ENCODE data around the gene GJD3. TPM values are rescaled to one million over a fixed set of nuclear protein-coding genes. Genes with fewer than 3 reads are reported as not detected.
A peak's percentile ranks its signal among the peaks of the same experiment; 100 is the strongest.

The GJD3 gene
- total RNA-seq, 4 donors from 2014 or later: 0.98 to 1.2 TPM; not detected in 2

DNA sequence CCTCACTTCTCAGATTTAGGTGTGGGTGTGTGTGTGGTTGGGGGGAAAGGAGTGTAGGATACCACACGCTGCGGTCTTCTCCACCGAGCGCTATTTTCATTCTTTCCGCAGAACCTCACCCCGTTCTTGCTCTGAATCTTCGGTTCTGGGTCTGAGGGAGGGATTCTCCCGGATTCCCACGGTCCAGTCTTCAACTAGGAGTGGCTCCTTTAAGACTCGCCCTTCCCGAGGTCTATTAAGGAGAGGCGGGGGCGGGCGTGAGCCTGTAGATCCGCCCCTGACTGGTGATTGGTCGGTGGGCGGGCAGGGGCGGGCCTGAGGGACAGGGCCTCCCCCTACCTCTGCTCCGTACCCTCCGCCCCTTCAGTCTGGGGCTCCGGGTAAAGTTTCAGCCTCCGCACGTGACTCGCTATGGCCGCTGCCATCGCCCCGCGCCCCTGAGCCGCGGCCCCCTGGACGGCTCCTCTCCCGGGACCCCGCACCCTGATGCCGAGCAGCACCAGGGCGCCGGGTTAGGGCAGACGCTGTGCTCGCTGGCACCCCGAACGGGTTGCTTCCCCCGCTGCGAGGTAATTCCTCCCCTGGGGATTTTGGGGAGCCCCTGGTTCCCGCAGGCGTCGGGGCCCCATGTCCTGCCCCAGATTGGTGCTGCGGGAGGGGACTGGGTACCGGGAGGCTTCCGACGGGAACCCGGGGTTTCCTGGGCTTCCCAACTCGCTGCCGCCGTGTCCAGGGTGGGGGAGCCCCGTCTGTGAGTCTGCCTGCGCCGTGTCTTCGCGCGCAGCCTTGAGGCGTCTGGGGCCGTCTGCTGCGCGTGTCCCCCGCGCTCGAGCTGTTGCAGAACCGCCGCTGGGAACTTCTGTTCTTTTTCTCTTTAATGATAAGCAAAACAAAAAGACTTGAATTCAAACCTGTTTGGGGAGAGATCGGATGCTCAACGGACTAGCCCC lies 46.4 kb downstream of the GJD3 start:
- DNase-seq: peak; percentile 97 to 98
- Histone ChIP-seq H3K4me3 (peak overlapping the region; percentile 82 to 100 (median 90)), H3K27me3 (no peaks in the 10 kb centered on the region), H3K36me3 (no peaks in the 10 kb centered on the region), H3K4me1 (peaks cover 76 to 89% of the 10 kb centered on the region in 2 donors), H3K9me3 (no peaks in the 10 kb centered on the region), H3K27ac (peak overlapping the region; percentile 95 to 100 (median 98))
- peak; percentile 98 for TF ChIP-seq POLR2A (IDR thresholded peaks at IDR 0.05)
- TF ChIP-seq, protein P1, sequence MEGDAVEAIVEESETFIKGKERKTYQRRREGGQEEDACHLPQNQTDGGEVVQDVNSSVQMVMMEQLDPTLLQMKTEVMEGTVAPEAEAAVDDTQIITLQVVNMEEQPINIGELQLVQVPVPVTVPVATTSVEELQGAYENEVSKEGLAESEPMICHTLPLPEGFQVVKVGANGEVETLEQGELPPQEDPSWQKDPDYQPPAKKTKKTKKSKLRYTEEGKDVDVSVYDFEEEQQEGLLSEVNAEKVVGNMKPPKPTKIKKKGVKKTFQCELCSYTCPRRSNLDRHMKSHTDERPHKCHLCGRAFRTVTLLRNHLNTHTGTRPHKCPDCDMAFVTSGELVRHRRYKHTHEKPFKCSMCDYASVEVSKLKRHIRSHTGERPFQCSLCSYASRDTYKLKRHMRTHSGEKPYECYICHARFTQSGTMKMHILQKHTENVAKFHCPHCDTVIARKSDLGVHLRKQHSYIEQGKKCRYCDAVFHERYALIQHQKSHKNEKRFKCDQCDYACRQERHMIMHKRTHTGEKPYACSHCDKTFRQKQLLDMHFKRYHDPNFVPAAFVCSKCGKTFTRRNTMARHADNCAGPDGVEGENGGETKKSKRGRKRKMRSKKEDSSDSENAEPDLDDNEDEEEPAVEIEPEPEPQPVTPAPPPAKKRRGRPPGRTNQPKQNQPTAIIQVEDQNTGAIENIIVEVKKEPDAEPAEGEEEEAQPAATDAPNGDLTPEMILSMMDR (IDR thresholded peaks at IDR 0.05 in 4 of 5, conservative IDR thresholded peaks at IDR 0.05 in 1 of 5): no peak
- in situ Hi-C loops (cut with MboI; ENCODE audit: low sequenced_read_pairs in 4 of 4) (no loop called here), intact Hi-C loops (cut with DNase I; ENCODE audit: low total_unique reads) (loop anchor here (2.0 to 10.0 kb wide), 4 partner anchors 15 to 1371 kb away; partner anchors contain the start of genes CSF3 and EIF1)
- ATAC-seq: peak; percentile 43 to 66

DNA sequence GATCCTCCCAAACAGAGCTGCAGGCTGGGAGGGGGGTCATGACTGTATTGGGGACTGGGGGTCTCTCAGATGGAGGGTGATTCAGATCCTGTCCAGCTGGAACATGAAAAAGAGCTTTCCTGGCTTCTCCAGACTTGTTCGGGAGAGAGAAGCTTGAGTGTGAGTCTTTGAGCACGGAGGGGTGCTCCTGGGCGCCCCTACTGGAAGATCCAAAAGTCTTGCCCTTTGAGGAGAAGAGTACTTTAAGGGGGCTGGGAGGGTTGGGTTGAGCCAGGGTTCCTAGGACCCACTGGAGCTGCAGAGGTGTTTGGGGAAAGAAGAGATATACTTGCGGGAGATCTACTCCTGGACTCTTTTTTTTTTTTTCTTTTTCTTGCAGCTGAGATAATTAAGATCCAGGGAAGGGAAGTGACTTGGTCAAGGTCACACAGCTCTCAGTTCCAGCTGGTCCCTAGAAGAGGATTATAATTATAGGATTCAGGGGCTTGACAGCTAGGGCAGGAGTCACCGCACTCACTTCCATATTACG lies 47.1 kb downstream of the GJD3 start:
- intact Hi-C loops (cut with DNase I; ENCODE audit: low total_unique reads) (loop anchor here (5.0 to 10.0 kb wide), 2 partner anchors 205 to 303 kb away; partner anchors contain the start of gene CSF3), in situ Hi-C loops (cut with MboI; ENCODE audit: low sequenced_read_pairs in 4 of 4) (no loop called here)
- H3K36me3 ChIP-seq: no peaks in the 10 kb centered on the region
- ATAC-seq: peak; percentile 0 to 3
- no peak for TF ChIP-seq POLR2A (IDR thresholded peaks at IDR 0.05)
- TF ChIP-seq, protein P1 (IDR thresholded peaks at IDR 0.05 in 4 of 5, conservative IDR thresholded peaks at IDR 0.05 in 1 of 5): peak in 4 of 5 experiments; percentile 34 to 69 (median 46)
- H3K27ac ChIP-seq: peak overlapping the region; percentile 95 to 100 (median 98)
- DNase-seq: peak in 1 of 2 donors; percentile 78
- no peaks in the 10 kb centered on the region for H3K9me3 ChIP-seq
- peaks cover 76 to 89% of the 10 kb centered on the region in 2 donors for H3K4me1 ChIP-seq
- H3K27me3 ChIP-seq: no peaks in the 10 kb centered on the region
- peak overlapping the region; percentile 82 to 100 (median 90) for H3K4me3 ChIP-seq

DNA sequence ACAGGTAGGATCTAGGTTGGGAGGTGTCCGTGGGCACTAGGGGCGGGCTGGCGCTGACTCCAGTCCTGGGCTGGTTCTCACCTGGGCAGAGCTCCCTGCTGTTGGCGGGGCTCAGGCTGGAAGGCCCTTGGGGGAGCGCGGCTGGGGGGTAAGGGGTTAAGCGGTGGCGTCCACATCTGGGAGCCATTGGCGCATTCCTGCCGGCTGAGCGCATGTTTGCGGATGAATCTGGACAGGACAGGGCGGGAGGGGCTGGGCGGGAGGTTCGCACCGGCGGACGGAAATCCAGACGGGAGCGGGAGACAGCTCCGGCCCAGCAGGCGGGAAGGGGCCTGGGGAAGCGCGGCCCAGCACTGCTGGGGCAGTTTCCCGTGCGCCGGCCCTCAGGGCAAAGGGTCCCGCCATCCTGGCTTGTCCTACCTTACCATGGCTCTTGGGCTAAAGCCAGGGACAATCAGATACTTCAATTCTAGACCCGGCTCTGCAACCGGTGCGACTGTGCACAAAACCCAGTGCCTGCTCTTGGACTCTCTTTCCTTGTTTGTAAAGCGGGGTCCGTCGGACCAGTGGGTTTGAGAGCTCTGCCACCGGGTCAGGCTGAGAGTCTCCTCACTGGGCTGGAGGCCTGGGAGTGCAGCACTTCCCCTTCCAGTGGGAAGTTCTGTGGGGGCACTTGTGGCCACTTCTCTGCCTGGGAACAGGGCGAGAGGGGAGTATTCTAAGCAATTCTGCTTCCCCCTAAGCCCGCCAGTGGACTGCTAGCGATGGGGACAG lies 47.8 kb downstream of the GJD3 start:
- DNase-seq (peak in 1 of 2 donors; percentile 62), ATAC-seq (no peak)
- intact Hi-C loops (cut with DNase I; ENCODE audit: low total_unique reads) (loop anchor here (5.0 to 10.0 kb wide), 2 partner anchors 204 to 302 kb away; partner anchors contain the start of gene CSF3), in situ Hi-C loops (cut with MboI; ENCODE audit: low sequenced_read_pairs in 4 of 4) (no loop called here)
- no peaks in the 10 kb centered on the region for H3K9me3 ChIP-seq
- H3K4me3 ChIP-seq: peak overlapping the region; percentile 42 to 100 (median 90)
- H3K27ac ChIP-seq: peak overlapping the region; percentile 95 to 100 (median 98)
- TF ChIP-seq, protein P1 (IDR thresholded peaks at IDR 0.05 in 4 of 5, conservative IDR thresholded peaks at IDR 0.05 in 1 of 5): peak in 1 of 5 experiments; percentile 8
- TF ChIP-seq POLR2A (IDR thresholded peaks at IDR 0.05): no peak
- no peaks in the 10 kb centered on the region for H3K36me3 ChIP-seq
- H3K27me3 ChIP-seq: no peaks in the 10 kb centered on the region
- H3K4me1 ChIP-seq: peaks cover 76 to 89% of the 10 kb centered on the region in 2 donors
